Measurements from ENCODE around the gene ZNF444.
"Not testable (repeated sequence)": the region's sequence is repeated elsewhere in the genome, so short reads cannot be mapped to it uniquely, and the experiment has no call there.

Gene ZNF444

DNA sequence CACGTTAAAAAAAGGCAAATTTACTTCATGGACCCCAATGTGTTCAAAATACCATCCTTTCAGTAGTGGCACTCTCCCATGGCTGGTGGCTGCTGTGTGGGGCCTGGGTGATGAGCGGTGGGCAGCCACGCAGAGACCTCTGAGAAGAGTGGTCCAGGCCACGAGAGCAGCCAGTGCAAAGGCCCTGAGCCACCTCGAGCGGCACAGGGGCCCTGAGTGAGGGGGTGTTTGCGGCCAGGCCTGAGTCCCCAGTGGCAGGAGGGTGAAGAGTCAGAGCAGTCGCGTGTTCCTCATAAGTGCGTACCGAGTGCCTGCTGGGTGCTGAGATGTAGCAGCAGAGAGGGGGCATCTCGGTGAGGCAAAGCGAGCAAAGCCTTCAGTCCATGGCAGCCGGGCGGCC, 7.0 kb downstream of the ZNF444 start:
- Histone ChIP-seq H3K27me3 (ENCODE audit: control insufficient read depth, insufficient read depth, low read length) (no peaks in the 10 kb centered on the region), H3K4me3 (ENCODE audit: low read depth, low read length) (no peak overlapping the region), H3K9me3 (ENCODE audit: control insufficient read depth, low read length) (no peaks in the 10 kb centered on the region), H3K36me3 (ENCODE audit: control insufficient read depth, insufficient read depth, low read length) (no peaks in the 10 kb centered on the region), H2AFZ (no peak overlapping the region), H3K79me2 (peaks cover 14% of the 10 kb centered on the region), H3K27ac (no peak overlapping the region), H3K4me2 (ENCODE audit: low read length) (no peak overlapping the region), H3K9ac (no peak overlapping the region), H3K4me1 (no peaks in the 10 kb centered on the region)
- TF ChIP-seq, protein P1, sequence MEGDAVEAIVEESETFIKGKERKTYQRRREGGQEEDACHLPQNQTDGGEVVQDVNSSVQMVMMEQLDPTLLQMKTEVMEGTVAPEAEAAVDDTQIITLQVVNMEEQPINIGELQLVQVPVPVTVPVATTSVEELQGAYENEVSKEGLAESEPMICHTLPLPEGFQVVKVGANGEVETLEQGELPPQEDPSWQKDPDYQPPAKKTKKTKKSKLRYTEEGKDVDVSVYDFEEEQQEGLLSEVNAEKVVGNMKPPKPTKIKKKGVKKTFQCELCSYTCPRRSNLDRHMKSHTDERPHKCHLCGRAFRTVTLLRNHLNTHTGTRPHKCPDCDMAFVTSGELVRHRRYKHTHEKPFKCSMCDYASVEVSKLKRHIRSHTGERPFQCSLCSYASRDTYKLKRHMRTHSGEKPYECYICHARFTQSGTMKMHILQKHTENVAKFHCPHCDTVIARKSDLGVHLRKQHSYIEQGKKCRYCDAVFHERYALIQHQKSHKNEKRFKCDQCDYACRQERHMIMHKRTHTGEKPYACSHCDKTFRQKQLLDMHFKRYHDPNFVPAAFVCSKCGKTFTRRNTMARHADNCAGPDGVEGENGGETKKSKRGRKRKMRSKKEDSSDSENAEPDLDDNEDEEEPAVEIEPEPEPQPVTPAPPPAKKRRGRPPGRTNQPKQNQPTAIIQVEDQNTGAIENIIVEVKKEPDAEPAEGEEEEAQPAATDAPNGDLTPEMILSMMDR (IDR thresholded peaks at IDR 0.05) = no peak

DNA sequence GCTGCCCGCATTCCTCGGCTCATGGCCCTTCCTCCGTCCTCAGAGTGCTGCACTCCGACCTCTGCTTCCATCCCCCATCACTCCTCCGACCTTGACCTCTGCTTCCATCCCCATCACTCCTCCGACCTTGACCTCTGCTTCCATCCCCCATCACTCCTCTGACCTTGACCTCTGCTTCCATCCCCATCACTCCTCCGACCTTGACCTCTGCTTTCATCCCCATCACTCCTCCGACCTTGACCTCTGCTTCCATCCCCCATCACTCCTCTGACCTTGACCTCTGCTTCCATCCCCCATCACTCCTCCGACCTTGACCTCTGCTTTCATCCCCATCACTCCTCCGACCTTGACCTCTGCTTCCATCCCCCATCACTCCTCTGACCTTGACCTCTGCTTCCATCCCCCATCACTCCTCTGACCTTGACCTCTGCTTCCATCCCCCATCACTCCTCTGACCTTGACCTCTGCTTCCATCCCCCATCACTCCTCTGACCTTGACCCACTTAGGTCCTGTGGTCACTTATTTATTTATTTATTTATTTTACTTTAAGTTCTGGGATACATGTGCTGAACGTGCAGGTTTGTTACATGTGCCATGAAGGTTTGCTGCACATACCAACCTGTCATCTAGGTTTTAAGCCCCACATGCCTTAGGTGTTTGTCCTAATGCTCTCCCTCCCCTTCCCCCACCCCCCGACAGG, 8.0 kb downstream of the ZNF444 start:
- not testable (repeated sequence) for H3K9ac ChIP-seq; H3K36me3 ChIP-seq (ENCODE audit: control insufficient read depth, insufficient read depth, low read length); H2AFZ ChIP-seq; H3K9me3 ChIP-seq (ENCODE audit: control insufficient read depth, low read length); H3K4me3 ChIP-seq (ENCODE audit: low read depth, low read length); H3K27me3 ChIP-seq (ENCODE audit: control insufficient read depth, insufficient read depth, low read length); H3K27ac ChIP-seq; H3K4me2 ChIP-seq (ENCODE audit: low read length); H3K4me1 ChIP-seq
- peaks cover 14% of the 10 kb centered on the region for H3K79me2 ChIP-seq

DNA sequence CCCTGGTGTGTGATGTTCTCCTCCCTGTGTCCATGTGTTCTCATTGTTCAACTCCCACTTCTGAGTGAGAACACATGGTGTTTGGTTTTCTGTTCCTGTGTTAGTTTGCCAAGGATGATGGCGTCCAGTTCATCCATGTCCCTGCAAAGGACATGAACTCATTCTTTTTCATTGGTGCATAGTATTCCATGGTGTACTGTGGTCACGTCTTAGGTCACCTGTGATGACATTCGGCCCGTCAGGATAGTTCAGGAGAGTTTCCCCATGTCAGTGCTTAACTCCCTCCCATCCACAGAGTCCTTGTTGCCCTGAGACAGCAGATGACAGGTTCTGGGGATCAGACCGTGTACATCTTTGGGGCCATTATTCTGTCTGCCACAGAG, 8.6 kb downstream of the ZNF444 start:
- Histone ChIP-seq H3K4me3 (ENCODE audit: low read depth, low read length) (no peak overlapping the region), H3K79me2 (peaks cover 14% of the 10 kb centered on the region), H3K27me3 (ENCODE audit: control insufficient read depth, insufficient read depth, low read length) (no peaks in the 10 kb centered on the region), H2AFZ (no peak overlapping the region), H3K4me1 (no peaks in the 10 kb centered on the region), H3K9me3 (ENCODE audit: control insufficient read depth, low read length) (no peaks in the 10 kb centered on the region), H3K36me3 (ENCODE audit: control insufficient read depth, insufficient read depth, low read length) (no peaks in the 10 kb centered on the region), H3K4me2 (ENCODE audit: low read length) (no peak overlapping the region), H3K27ac (no peak overlapping the region), H3K9ac (no peak overlapping the region)
- TF ChIP-seq, protein P1 (IDR thresholded peaks at IDR 0.05) = no peak

DNA sequence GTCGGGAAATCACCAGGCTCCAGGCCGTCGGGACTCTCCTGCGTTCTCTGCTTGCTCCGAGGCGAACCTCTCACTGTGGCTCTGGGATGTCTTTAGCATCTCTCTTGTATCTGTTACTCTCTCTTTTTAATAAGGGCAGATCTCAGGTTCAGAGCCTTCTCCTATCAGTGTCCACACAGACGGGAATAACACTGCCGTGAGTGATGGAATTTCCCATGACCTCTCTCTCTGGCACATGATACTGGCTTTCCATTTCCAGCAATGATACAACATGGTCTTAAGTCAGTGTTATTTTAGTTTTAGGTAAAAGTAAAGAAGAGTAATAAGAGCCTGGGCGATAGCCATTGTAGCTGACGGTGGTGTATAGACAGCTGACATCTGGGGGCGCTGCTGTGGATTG, 9.3 kb downstream of the ZNF444 start:
- no peaks in the 10 kb centered on the region for H3K4me1 ChIP-seq
- H3K36me3 ChIP-seq (ENCODE audit: control insufficient read depth, insufficient read depth, low read length) = no peaks in the 10 kb centered on the region
- H3K9ac ChIP-seq = no peak overlapping the region

DNA sequence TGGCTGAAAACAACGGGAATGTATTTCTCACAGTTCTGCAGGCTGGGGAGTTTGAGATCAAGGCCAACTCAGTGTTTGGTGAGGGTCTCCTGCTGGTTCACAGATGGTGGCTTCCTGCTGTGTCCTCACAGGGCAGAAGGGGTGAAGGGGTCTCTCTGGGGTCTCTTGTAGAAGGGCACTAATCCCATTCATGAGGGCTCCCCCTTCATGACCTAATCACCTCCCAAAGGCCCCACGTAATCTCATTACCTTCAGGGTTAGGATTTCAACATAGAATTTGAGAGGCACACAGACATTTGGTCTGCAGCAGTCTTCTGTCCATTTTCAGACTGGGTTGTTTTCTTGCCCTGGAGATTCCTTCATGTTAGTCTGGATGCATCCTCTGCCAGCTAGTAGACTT, 11.6 kb downstream of the ZNF444 start:
- TF ChIP-seq, protein P1 (IDR thresholded peaks at IDR 0.05) = no peak
- Histone ChIP-seq H3K36me3 (ENCODE audit: control insufficient read depth, insufficient read depth, low read length) (no peaks in the 10 kb centered on the region), H3K27ac (no peak overlapping the region), H3K79me2 (peaks cover 14% of the 10 kb centered on the region), H3K9me3 (ENCODE audit: control insufficient read depth, low read length) (no peaks in the 10 kb centered on the region), H3K4me2 (ENCODE audit: low read length) (no peak overlapping the region), H2AFZ (no peak overlapping the region), H3K4me1 (no peaks in the 10 kb centered on the region), H3K4me3 (ENCODE audit: low read depth, low read length) (no peak overlapping the region), H3K27me3 (ENCODE audit: control insufficient read depth, insufficient read depth, low read length) (no peaks in the 10 kb centered on the region), H3K9ac (no peak overlapping the region)

More for the DNA sequence above, 9.3 kb downstream of the ZNF444 start:
- Histone ChIP-seq H2AFZ (no peak overlapping the region), H3K79me2 (peaks cover 14% of the 10 kb centered on the region), H3K27me3 (ENCODE audit: control insufficient read depth, insufficient read depth, low read length) (no peaks in the 10 kb centered on the region), H3K9me3 (ENCODE audit: control insufficient read depth, low read length) (no peaks in the 10 kb centered on the region), H3K27ac (no peak overlapping the region), H3K4me2 (ENCODE audit: low read length) (no peak overlapping the region), H3K4me3 (ENCODE audit: low read depth, low read length) (no peak overlapping the region)
- TF ChIP-seq, protein P1 (IDR thresholded peaks at IDR 0.05) = no peak
